Endothelial cell (in vitro differentiated cells): Measurements from ENCODE around the gene ADAMTS5. TPM values are rescaled to one million over a fixed set of nuclear protein-coding genes. Genes with fewer than 3 reads are reported as not detected.

Experiments
- DNase-seq: peaks from one replicate; pipeline ENCODE4 v3.0.0; 2021; ENCODE audit warnings: low spot score
- H3K27ac Mint-ChIP-seq: one replicate; pipeline ENCODE4 v1.8.0; 2021; ENCODE audit warnings: mixed read lengths, inconsistent platforms; ENCODE audit not compliant: unreplicated experiment
- H3K27me3 Mint-ChIP-seq: one replicate; pipeline ENCODE4 v1.8.0; 2021; ENCODE audit warnings: mild to moderate bottlenecking, moderate library complexity, mixed read lengths, inconsistent platforms; ENCODE audit not compliant: unreplicated experiment
- H3K36me3 Mint-ChIP-seq: one replicate; pipeline ENCODE4 v1.8.0; 2021; ENCODE audit warnings: mild to moderate bottlenecking, low read depth, mixed read lengths, inconsistent platforms; ENCODE audit not compliant: unreplicated experiment
- H3K4me1 Mint-ChIP-seq: one replicate; pipeline ENCODE4 v1.8.0; 2021; ENCODE audit warnings: mild to moderate bottlenecking, mixed read lengths, inconsistent platforms; ENCODE audit not compliant: unreplicated experiment
- H3K4me3 Mint-ChIP-seq: one replicate; pipeline ENCODE4 v1.8.0; 2021; ENCODE audit warnings: mild to moderate bottlenecking, mixed read lengths, inconsistent platforms; ENCODE audit not compliant: unreplicated experiment
- H3K9me3 Mint-ChIP-seq: one replicate; pipeline ENCODE4 v1.8.0; 2021; ENCODE audit warnings: mixed read lengths, inconsistent platforms; ENCODE audit not compliant: unreplicated experiment
- CTCF ChIP-seq: fragments of 200-600 bp; sonication (generic); IDR thresholded peaks from one replicate; pipeline ENCODE4 v1.5.0; 2021; ENCODE audit warnings: antibody characterized with exemption; ENCODE audit not compliant: unreplicated experiment
- total RNA-seq: library from RNA; stranded (reverse); fragmentation: NEBNext Ultra II Directional; extraction: Animal tissue kit (Norgen Biotek cat#: 25700); gene quantifications from one replicate; pipeline ENCODE4 v1.2.1, GENCODE V29; 2021; ENCODE audit not compliant: unreplicated experiment

The ADAMTS5 gene
- total RNA-seq, 1 donor from 2014 or later = 0.33 TPM

GRCh38 chr21:26956813-26957212, 10.1 kb downstream of the ADAMTS5 start:
- Mint-ChIP-seq H3K4me1 (no peaks in the 10 kb centered on the region), H3K27ac (no peak overlapping the region), H3K36me3 (no peaks in the 10 kb centered on the region), H3K9me3 (no peaks in the 10 kb centered on the region), H3K27me3 (no peaks in the 10 kb centered on the region), H3K4me3 (no peak overlapping the region)
- no peak for DNase-seq
- TF ChIP-seq CTCF = no peak

- no peak for DNase-seq
- Mint-ChIP-seq H3K9me3 (no peaks in the 10 kb centered on the region), H3K4me1 (no peaks in the 10 kb centered on the region), H3K36me3 (no peaks in the 10 kb centered on the region), H3K4me3 (no peak overlapping the region), H3K27ac (no peak overlapping the region), H3K27me3 (no peaks in the 10 kb centered on the region)
- no peak for TF ChIP-seq CTCF
These were observed 10.7 kb downstream of the ADAMTS5 start for GRCh38 chr21:26956216-26956615.

GRCh38 chr21:26954662-26955121, 12.2 kb downstream of the ADAMTS5 start:
- no peak for TF ChIP-seq CTCF
- Mint-ChIP-seq H3K36me3 (no peaks in the 10 kb centered on the region), H3K27ac (no peak overlapping the region), H3K27me3 (no peaks in the 10 kb centered on the region), H3K9me3 (no peaks in the 10 kb centered on the region), H3K4me3 (no peak overlapping the region), H3K4me1 (no peaks in the 10 kb centered on the region)
- no peak for DNase-seq

- Mint-ChIP-seq H3K27me3 (peaks cover 3% of the 10 kb centered on the region), H3K36me3 (no peaks in the 10 kb centered on the region), H3K9me3 (no peaks in the 10 kb centered on the region), H3K27ac (no peak overlapping the region), H3K4me3 (no peak overlapping the region), H3K4me1 (no peaks in the 10 kb centered on the region)
- no peak for DNase-seq
- TF ChIP-seq CTCF = no peak
These were observed 14.4 kb downstream of the ADAMTS5 start for GRCh38 chr21:26952374-26953066.

- Mint-ChIP-seq H3K4me3 (no peak overlapping the region), H3K36me3 (no peaks in the 10 kb centered on the region), H3K27me3 (peaks cover 3% of the 10 kb centered on the region), H3K9me3 (no peaks in the 10 kb centered on the region), H3K4me1 (peaks cover 11% of the 10 kb centered on the region), H3K27ac (no peak overlapping the region)
- TF ChIP-seq CTCF = no peak
- no peak for DNase-seq
These were observed 17.1 kb downstream of the ADAMTS5 start for GRCh38 chr21:26949830-26950229.
